CMK (cell line): ENCODE measurements around the gene KCTD8.

Experiments
- DNase-seq: peaks from one replicate; pipeline ENCODE4 v3.0.0-alpha.2; 2010; ENCODE audit warnings: low read depth

Gene KCTD8

DNA sequence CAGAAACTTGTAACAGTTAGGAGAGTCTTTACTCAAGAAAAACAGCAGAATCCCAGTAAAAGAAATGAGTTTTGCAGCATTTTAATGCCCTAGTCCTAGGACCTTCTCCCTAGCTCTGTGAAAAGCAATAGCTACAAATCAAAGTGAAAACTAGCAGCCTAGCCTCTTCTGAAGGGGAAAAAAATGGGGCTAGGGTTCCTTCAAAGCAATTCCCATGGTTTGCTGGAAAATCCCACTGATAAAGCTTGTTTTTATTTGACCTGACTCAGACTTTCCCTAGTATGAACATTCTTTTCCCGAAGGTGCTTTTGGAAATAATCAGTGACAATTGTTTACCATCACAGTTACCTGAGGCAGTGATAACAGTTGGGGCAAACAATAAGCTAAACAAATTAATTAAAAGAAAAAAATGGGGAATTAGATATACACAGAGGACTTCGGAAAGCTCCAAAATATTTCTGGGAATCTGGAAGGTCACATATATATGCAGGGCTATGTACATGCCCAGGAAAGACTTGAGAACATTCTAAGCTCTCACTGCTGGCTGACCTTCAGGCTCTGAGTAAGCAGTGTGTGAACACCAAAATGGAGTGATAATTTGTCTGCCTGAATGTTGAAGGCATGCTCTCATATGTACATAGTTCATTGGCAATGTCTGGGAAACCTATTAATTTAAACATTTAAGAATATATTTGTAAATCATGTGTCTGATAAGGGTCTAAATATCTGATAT lies 285.9 kb downstream of the KCTD8 start:
- no peak for DNase-seq

DNA sequence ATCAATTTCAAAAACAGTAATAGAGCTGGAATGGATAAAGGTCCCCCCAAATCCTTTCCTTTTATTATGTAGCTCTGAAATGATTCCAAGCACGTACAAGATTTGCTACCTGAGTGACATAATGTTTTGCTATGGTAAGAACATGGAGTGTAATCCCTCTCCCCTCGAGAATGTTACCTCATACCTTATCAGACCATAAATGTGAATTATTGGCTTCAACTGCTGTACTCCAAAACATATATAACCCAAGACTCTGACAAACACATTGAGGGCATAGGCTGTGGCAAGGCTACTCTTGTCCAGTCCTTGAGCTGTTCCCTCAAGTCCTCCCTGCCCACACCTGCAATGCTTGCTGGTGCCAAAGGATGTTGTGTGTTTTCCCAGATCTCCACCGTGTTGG lies 286.9 kb downstream of the KCTD8 start:
- DNase-seq: no peak

- no peak for DNase-seq
These were observed 287.7 kb downstream of the KCTD8 start for GRCh38 chr4:44160776-44161367.

- DNase-seq: no peak
These were observed 288.6 kb downstream of the KCTD8 start for GRCh38 chr4:44159991-44160390.

DNA sequence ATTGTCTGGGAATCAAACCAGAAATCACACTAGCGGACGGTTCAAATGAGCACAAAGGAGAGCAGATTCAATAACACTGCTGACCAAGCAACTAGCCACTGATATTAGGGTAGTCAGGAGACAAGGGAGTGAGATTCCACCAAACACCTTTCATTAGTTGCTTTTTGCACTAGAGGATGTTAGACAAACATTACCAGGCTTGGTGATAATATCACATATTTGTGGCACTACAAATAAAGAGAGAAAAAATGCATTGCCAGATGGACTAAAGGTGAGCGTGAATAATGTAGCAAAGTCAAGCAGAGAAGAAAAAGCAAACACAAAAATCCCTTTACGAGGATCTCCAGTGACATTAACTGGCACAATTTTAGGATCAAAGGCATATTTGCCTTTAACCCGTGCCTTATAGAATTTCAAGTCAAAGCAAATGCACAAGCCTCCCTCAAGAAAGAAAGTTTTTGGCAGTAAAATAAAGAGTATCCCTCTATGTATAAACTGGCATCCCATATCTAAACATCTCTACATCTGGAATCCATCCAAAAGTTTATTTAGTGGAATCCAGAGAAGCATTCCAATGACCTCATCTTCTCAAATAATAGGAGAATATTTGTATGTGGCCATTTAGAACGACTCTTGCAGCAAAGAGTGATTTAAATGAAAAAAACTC lies 290.9 kb downstream of the KCTD8 start:
- no peak for DNase-seq

- no peak for DNase-seq
These were observed 298.5 kb downstream of the KCTD8 start for GRCh38 chr4:44150091-44150576.

- no peak for DNase-seq
These were observed 299.3 kb downstream of the KCTD8 start for GRCh38 chr4:44149282-44149681.

GRCh38 chr4:44147571-44148075 lies 301.0 kb downstream of the KCTD8 start:
- no peak for DNase-seq

DNA sequence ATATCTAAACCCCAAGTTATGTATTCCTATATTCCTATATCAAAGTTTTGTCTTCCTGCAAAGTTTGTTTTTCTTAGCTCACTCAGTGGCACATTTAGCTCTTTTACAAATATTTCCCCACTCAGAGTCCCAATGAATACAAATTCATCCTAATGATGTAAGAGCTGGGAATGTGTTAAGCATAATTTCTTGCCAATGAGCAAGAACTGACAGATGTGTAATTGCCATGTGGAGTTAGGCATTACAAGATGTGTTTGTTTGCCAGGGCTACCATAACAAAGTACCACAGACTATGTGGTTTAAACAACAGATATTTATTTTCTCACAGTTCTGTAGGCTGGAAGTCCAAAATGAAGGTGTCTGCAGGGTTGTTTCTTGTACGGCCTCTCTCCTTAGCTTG lies 302.1 kb downstream of the KCTD8 start:
- no peak for DNase-seq

GRCh38 chr4:44145868-44146267 lies 302.7 kb downstream of the KCTD8 start:
- no peak for DNase-seq

- DNase-seq: no peak
These were observed 316.1 kb downstream of the KCTD8 start for GRCh38 chr4:44132526-44132925.
